ENCODE results near the gene PLAC9. TPM values are rescaled to one million over a fixed set of nuclear protein-coding genes. Genes with fewer than 3 reads are reported as not detected.
A peak's percentile ranks its signal among the peaks of the same experiment; 100 is the strongest.

The PLAC9 gene
- total RNA-seq, 1 donor from 2014 or later: 125 TPM

- no peaks in the 10 kb centered on the region for H3K36me3 Mint-ChIP-seq (ENCODE audit: unreplicated experiment)
- TF ChIP-seq, protein P1, sequence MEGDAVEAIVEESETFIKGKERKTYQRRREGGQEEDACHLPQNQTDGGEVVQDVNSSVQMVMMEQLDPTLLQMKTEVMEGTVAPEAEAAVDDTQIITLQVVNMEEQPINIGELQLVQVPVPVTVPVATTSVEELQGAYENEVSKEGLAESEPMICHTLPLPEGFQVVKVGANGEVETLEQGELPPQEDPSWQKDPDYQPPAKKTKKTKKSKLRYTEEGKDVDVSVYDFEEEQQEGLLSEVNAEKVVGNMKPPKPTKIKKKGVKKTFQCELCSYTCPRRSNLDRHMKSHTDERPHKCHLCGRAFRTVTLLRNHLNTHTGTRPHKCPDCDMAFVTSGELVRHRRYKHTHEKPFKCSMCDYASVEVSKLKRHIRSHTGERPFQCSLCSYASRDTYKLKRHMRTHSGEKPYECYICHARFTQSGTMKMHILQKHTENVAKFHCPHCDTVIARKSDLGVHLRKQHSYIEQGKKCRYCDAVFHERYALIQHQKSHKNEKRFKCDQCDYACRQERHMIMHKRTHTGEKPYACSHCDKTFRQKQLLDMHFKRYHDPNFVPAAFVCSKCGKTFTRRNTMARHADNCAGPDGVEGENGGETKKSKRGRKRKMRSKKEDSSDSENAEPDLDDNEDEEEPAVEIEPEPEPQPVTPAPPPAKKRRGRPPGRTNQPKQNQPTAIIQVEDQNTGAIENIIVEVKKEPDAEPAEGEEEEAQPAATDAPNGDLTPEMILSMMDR (IDR thresholded peaks at IDR 0.05): no peak
- H3K9me3 Mint-ChIP-seq (ENCODE audit: unreplicated experiment): no peaks in the 10 kb centered on the region
- H3K27me3 Mint-ChIP-seq (ENCODE audit: unreplicated experiment): peaks cover 15% of the 10 kb centered on the region
- peaks cover 20% of the 10 kb centered on the region for H3K4me1 Mint-ChIP-seq (ENCODE audit: unreplicated experiment)
- no peak overlapping the region for H3K27ac Mint-ChIP-seq (ENCODE audit: unreplicated experiment)
- H3K4me3 Mint-ChIP-seq (ENCODE audit: unreplicated experiment): no peak overlapping the region
- no peak for DNase-seq (ENCODE audit: extremely low spot score, unreplicated experiment)
These were observed 13.9 kb upstream of the PLAC9 start for GRCh38 chr10:80118669-80119068.

DNA sequence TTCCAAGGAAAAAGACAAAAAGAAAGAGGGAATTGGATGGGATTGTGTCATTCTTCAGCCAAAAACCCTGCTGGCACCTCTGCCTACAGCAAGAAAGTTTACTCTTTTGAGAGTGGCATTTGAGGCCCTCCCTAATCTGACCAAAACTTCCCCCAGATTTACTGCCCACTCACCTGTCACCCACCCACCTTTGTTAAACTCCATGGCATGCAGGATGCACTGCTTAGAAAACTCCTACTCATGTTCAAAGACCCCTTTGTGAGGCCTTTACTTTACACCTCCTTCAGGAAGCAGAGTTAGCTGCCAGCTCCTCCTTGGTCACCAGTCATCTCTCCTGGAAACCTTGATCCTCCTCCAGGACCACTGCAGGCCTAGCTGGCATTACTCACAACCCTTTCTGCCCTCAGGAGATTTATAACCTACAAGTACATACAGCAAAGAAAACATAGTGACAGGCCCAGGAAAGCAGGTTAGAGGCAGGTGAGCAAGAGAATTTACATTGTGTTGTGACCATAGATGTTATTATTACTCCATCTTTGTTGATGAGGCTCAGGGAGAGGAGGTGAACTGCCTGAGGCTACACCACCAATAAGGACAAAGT is 10.3 kb upstream of the PLAC9 start:
- no peak for DNase-seq (ENCODE audit: extremely low spot score, unreplicated experiment)
- TF ChIP-seq, protein P1 (IDR thresholded peaks at IDR 0.05): no peak
- Mint-ChIP-seq H3K9me3 (ENCODE audit: unreplicated experiment) (no peaks in the 10 kb centered on the region), H3K4me3 (ENCODE audit: unreplicated experiment) (no peak overlapping the region), H3K36me3 (ENCODE audit: unreplicated experiment) (no peaks in the 10 kb centered on the region), H3K4me1 (ENCODE audit: unreplicated experiment) (peaks cover 30% of the 10 kb centered on the region), H3K27me3 (ENCODE audit: unreplicated experiment) (peaks cover 15% of the 10 kb centered on the region), H3K27ac (ENCODE audit: unreplicated experiment) (peak overlapping the region; percentile 73)

DNA sequence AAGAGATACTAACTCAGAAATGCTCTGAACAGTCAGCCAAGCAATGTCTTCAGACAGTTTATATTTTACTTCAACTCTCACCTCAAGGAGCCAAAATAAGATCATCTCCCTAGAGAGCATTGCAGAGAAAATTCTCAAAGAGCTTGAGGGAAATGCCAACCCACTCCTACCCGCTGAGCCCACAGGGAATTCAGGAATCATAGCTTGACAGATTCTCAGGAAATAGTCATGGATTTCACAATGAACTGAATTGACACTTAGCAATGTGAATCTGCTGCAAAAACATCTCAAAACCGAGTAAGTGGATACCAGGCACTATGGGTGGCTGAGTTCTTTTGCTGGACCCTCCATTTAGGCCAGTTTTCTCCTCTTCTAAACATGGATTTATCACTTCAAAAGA is 9.8 kb upstream of the PLAC9 start:
- Mint-ChIP-seq H3K4me1 (ENCODE audit: unreplicated experiment) (peaks cover 32% of the 10 kb centered on the region), H3K4me3 (ENCODE audit: unreplicated experiment) (no peak overlapping the region), H3K27ac (ENCODE audit: unreplicated experiment) (peak overlapping the region; percentile 73), H3K36me3 (ENCODE audit: unreplicated experiment) (no peaks in the 10 kb centered on the region), H3K9me3 (ENCODE audit: unreplicated experiment) (no peaks in the 10 kb centered on the region), H3K27me3 (ENCODE audit: unreplicated experiment) (peaks cover 15% of the 10 kb centered on the region)
- no peak for DNase-seq (ENCODE audit: extremely low spot score, unreplicated experiment)
- TF ChIP-seq, protein P1 (IDR thresholded peaks at IDR 0.05): no peak

DNA sequence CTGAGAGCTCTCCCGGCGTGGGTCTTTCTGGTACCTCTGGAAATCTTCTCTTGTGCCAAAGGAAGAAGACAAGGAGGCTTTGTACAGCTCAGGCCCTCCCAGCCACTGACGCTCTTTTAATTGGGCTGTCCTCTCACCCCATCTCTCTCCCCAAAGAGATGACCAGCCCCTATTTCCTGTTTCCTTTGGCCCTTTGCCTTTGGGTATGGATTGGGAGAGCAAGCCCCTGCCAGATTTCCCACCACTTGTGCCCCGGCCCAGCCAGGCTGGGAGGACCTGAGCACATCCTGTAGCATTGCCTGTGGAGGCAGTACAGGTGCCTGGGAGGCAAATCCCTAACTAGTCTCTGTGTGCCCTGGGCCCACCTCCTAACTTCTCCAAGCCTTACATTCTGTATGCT is 5.7 kb upstream of the PLAC9 start:
- Mint-ChIP-seq H3K27me3 (ENCODE audit: unreplicated experiment) (no peaks in the 10 kb centered on the region), H3K36me3 (ENCODE audit: unreplicated experiment) (no peaks in the 10 kb centered on the region), H3K27ac (ENCODE audit: unreplicated experiment) (peak overlapping the region; percentile 31), H3K4me3 (ENCODE audit: unreplicated experiment) (no peak overlapping the region), H3K4me1 (ENCODE audit: unreplicated experiment) (peaks cover 35% of the 10 kb centered on the region), H3K9me3 (ENCODE audit: unreplicated experiment) (no peaks in the 10 kb centered on the region)
- DNase-seq (ENCODE audit: extremely low spot score, unreplicated experiment): no peak
- TF ChIP-seq, protein P1 (IDR thresholded peaks at IDR 0.05): no peak

GRCh38 chr10:80131499-80131901 is 1.0 kb upstream of the PLAC9 start:
- TF ChIP-seq, protein P1 (IDR thresholded peaks at IDR 0.05): no peak
- no peaks in the 10 kb centered on the region for H3K36me3 Mint-ChIP-seq (ENCODE audit: unreplicated experiment)
- H3K27ac Mint-ChIP-seq (ENCODE audit: unreplicated experiment): peak overlapping the region; percentile 82
- H3K9me3 Mint-ChIP-seq (ENCODE audit: unreplicated experiment): no peaks in the 10 kb centered on the region
- H3K27me3 Mint-ChIP-seq (ENCODE audit: unreplicated experiment): no peaks in the 10 kb centered on the region
- H3K4me3 Mint-ChIP-seq (ENCODE audit: unreplicated experiment): peak overlapping the region; percentile 61
- H3K4me1 Mint-ChIP-seq (ENCODE audit: unreplicated experiment): peaks cover 53% of the 10 kb centered on the region
- DNase-seq (ENCODE audit: extremely low spot score, unreplicated experiment): no peak

Measured in osteocyte (in vitro differentiated cells).